NCI-H2029 (cell line): ENCODE results near the gene AGRP.

Experiments used
- DNase-seq: peaks from one replicate; lab custom pipeline; 2025; lab: John Stamatoyannopoulos, UW

The AGRP gene

DNA sequence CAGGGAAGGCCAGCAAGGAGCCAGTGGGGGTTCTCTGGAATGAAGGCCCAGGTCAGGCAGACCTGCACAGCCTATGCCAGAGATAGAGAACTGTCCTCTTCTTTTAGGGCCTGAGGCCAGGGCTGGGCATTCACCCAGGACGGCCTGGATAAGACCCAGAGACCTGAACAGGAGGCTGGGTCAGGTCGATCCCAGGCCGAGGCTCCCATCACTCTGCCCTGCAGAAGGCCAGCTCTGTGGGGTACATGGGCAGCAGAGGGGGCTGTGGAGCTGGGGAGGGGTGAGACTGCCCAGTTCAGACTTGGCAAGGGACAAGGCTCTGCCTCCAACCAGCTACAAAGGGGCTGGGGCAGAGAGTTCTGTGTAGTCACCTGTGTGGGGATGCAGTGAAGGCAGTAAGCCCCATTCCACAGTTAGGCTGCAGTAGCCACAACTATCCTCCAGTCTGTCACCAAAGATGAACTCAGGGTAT, 37.9 kb downstream of the AGRP start:
- DNase-seq = no peak

DNA sequence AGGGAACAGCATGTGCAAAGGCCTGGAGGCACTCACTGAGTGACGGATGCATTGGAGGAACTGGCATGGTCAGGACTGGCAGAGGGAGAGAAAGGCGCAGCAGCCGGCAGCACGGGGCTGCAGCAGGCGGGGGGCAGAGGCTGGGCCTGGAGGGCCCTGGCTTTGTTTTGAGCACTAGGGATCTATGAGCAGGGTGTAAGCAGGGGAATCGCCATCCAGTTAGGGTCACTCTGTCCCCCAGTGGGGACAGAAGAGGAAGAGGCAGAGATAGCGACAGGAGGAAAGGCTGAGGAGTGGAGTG, 38.3 kb downstream of the AGRP start:
- no peak for DNase-seq

DNA sequence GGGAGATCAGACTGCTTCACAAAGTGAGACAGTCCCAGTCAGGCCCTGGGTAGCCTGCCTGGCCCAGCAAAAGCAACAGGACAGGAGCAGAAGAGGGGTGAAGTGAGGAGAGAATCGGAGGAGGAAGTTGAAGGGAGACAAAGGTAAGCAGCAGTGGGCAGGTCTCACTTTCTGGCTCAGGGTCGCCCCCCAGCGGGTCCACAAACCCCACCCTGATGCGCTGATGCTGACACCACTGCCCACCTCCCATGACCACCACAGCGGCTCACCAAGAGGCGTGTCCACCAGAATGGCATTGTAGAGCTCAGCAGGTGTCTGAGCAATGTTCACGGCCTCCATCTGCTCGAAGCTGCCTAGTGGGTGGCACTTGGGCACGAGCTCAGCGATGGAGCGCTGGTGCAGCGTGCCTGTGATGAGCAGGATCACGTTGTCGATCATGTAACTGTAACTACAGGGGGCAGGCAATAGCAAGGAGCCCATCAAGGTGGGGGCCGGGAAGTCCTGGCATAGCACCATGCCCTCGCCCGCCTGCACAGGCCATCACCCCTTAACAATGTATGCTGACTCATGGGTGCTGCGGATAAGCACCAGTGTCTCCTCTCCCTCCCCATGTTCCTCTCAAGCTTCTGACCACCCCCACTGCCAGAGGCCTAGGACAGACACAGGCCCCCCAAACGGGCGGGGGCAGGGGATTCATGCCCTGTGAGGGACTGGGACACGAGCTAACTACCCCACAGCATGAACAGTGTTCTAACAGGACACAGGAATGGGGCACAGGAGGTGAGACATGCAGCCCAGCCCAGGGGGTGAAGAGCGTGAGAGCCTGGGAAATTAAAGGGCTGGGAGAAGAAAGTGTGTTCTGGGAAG, 38.9 kb downstream of the AGRP start:
- no peak for DNase-seq

DNA sequence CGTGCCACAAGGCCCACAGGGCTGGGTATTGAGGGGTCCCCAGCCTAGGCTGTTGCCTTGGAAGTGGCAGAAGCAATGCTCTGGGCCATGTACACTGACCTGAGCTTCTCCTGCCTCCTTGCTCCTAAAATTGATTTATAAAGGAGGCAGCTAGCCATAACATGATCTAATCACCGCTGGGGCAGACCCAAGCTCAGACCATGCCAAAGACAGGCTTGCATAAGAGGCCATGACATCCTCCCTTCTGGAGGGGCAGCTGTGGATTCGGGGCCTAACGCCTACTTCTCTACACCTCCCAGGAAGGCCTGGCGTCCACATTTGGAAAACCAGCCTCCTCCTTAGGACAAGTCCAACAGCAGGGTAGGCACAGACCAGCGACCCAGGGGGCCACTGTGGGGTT, 40.1 kb downstream of the AGRP start:
- no peak for DNase-seq

GRCh38 chr16:67442581-67443255, 40.6 kb downstream of the AGRP start:
- no peak for DNase-seq

GRCh38 chr16:67441907-67442306, 41.4 kb downstream of the AGRP start:
- DNase-seq = no peak

DNA sequence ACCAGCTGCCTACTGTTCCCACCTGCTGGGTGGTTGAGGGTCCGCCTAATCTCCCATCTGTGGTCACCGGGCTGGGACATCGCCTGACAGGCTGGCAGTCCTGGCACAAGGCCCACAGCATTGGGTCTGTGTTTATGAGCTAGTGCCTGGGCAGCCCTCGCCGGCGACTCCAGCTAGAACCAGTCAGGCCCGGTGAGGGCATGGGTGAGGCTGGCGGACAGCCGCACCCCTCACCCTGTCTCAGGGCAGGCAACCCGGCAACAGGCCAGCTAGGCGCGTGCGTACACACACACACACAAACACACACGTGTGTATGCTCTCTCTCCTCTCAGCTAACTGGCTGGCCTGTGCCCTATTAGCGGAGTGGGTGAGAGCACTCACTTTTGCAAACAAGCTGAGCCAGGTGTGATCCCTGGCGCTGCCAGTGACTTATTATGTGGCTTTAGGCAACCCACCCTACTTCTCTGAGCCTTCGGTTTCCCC, 42.0 kb downstream of the AGRP start:
- peak; percentile 92 for DNase-seq

GRCh38 chr16:67438824-67439393, 44.4 kb downstream of the AGRP start:
- no peak for DNase-seq

DNA sequence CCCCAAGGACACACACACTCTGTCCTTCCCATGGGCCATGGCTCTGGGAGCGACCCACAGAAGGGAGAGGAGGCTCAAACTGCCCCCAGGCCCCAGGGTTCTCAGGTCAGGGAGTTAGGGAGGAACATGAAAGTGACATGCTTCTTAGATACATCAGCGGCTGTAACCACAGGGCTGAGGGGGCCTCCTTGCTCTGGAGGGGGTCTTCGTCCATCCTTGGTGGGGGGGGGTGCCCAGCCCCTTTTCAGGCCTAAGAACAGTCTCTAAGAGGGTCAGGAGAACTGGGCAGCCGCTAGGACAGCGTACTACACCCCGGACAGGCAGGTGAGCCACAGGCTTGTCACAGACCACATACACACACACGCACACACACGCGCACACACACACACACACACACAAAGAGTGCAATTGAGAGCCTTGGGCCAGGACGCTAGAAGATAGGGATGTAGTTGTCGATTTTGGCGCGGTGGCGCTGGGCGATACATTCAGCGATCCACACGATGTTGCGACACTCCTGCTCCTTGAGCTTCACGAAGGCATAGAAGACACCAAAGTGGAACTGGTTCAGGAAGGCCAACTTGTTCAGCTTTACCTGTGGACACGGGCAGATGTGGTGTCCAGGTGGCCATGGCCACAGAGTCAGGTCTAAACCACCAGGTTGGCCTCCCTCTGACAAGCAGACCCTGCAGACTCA, 45.1 kb downstream of the AGRP start:
- no peak for DNase-seq

GRCh38 chr16:67437513-67437912, 45.8 kb downstream of the AGRP start:
- no peak for DNase-seq

GRCh38 chr16:67436640-67437193, 46.6 kb downstream of the AGRP start:
- DNase-seq = no peak

- no peak for DNase-seq
Observed at GRCh38 chr16:67435758-67436164, 47.6 kb downstream of the AGRP start.

DNA sequence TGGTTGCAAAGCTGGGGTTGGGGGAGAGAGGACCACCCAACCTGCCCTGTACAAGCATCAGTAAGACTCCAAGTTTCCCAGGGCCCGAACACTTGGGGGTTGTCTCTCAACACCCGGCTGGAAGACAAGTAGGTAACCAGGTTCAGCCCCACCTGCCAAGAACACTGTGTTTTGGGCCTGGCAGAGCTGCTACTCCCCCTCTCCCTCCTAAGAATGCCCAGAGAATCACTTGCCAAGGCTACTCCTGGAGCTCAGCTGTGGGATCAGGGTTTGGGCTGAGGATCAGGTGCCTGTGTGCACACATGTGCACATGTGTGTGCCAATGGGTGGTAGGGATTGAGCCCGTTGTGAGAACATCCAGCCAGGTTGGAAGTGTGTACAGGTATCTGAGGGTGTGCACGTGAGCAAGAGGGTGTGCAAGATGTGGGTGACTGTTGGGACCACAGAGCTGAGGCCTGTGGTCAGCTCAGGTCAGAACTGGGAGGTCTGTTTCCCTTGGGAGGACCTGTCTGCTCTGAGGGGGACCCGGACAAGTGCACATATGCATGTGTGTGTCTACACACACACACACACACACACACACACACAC, 50.1 kb downstream of the AGRP start:
- DNase-seq = no peak
